Fibroblast of lung (primary cell): ENCODE data around the gene CNOT1.

Source experiments
- EZH2 ChIP-seq: IDR thresholded peaks from 2 replicates; pipeline ENCODE4 v1.5.1; 2012; ENCODE audit warnings: low read length, control low read depth, mild to moderate bottlenecking; ENCODE audit errors: missing control alignments
- TF ChIP-seq, protein P1 (sequence below), 2 donors: IDR thresholded peaks in 1 of 2; conservative IDR thresholded peaks in 1 of 2; 1 replicate in 1 of 2; 2 replicates in 1 of 2; pipeline ENCODE4 v1.5.1; 2011 to 2012; ENCODE audit warnings: low read length in 2 of 2, control low read depth in 1 of 2, inconsistent platforms in 1 of 2, low read depth in 1 of 2, mild to moderate bottlenecking in 1 of 2

DNA sequence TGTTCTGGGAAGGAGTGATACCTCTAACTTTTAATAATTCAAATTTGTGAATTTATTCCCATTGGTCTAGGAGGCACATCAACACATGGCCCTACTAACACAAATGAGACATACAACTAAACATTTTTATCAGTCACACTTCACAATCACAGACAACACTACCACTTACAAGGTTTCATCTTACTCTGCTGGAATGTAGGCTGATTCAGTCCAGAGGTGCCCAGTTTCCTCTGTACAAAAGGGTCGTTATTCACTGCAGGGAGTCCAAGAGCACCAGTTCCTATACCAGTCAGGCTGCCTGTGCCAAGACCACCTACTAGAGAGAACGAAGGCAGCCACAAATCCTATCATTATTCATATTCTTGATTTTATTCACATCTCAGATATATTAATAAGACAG lies 72.9 kb downstream of the CNOT1 start:
- TF ChIP-seq, protein P1, sequence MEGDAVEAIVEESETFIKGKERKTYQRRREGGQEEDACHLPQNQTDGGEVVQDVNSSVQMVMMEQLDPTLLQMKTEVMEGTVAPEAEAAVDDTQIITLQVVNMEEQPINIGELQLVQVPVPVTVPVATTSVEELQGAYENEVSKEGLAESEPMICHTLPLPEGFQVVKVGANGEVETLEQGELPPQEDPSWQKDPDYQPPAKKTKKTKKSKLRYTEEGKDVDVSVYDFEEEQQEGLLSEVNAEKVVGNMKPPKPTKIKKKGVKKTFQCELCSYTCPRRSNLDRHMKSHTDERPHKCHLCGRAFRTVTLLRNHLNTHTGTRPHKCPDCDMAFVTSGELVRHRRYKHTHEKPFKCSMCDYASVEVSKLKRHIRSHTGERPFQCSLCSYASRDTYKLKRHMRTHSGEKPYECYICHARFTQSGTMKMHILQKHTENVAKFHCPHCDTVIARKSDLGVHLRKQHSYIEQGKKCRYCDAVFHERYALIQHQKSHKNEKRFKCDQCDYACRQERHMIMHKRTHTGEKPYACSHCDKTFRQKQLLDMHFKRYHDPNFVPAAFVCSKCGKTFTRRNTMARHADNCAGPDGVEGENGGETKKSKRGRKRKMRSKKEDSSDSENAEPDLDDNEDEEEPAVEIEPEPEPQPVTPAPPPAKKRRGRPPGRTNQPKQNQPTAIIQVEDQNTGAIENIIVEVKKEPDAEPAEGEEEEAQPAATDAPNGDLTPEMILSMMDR (conservative IDR thresholded peaks at IDR 0.05 in 1 of 2, IDR thresholded peaks at IDR 0.05 in 1 of 2; ENCODE audit: low read depth in 1 of 2, low read length in 2 of 2), result no peak
- TF ChIP-seq EZH2, result no peak
